Heart right ventricle (tissue), 16 donors: ENCODE results near the gene ACOXL. TPM values are rescaled to one million over a fixed set of nuclear protein-coding genes. Genes with fewer than 3 reads are reported as not detected.

Source experiments
- ATAC-seq, 8 donors: fragments of 200-7000 bp; cut with Tn5 transposase; one replicate each; pipeline ENCODE4 v1.9.1; 2020; ENCODE audit warnings: mild to moderate bottlenecking in 8 of 8, moderate library complexity in 8 of 8, moderate number of reproducible peaks in 1 of 8
- DNase-seq, 2 donors: peaks; one replicate each; pipeline ENCODE4 v3.0.0-alpha.2; 2020
- H3K27ac ChIP-seq, 10 donors: fragments of 200-600 bp; sonication (generic) in 2 of 10; one replicate each; pipeline versions ENCODE4 v1.5.0 to v1.8.0; 2020 to 2022; ENCODE audit warnings: mild to moderate bottlenecking in 3 of 10
- H3K27me3 ChIP-seq, 7 donors: fragments of 200-600 bp; one replicate each; pipeline ENCODE4 v1.8.0; 2021 to 2022; ENCODE audit warnings: mild to moderate bottlenecking in 2 of 7
- H3K36me3 ChIP-seq, 9 donors: fragments of 200-600 bp; sonication (generic) in 1 of 9; one replicate each; pipeline versions ENCODE4 v1.5.0 to v1.8.0; 2020 to 2022; ENCODE audit warnings: mild to moderate bottlenecking in 2 of 9
- H3K4me1 ChIP-seq, 9 donors: fragments of 200-600 bp; sonication (generic) in 1 of 9; one replicate each; pipeline versions ENCODE4 v1.5.0 to v1.8.0; 2020 to 2022; ENCODE audit warnings: mild to moderate bottlenecking in 4 of 9
- H3K4me3 ChIP-seq, 10 donors: fragments of 200-600 bp; sonication (generic) in 2 of 10; one replicate each; pipeline versions ENCODE4 v1.5.0 to v1.8.0; 2020 to 2022; ENCODE audit warnings: mild to moderate bottlenecking in 7 of 10, moderate library complexity in 2 of 10
- H3K9me3 ChIP-seq, 11 donors: fragments of 200-600 bp in 10 of 11; sonication (generic) in 2 of 11; one replicate each; pipeline versions ENCODE4 v1.5.0 to v1.8.0; 2013 to 2022; ENCODE audit warnings: mild to moderate bottlenecking in 2 of 11, control low read depth in 1 of 11, moderate library complexity in 1 of 11
- CTCF ChIP-seq, 9 donors: fragments of 200-600 bp; sonication (generic) in 2 of 9; IDR thresholded peaks; one replicate each; pipeline versions ENCODE4 v1.5.0 to v1.8.0; 2021 to 2022; ENCODE audit warnings: antibody characterized with exemption in 9 of 9, mild to moderate bottlenecking in 5 of 9, moderate library complexity in 1 of 9
- WGBS, 2 donors: extraction: QIAGEN DNeasy Blood & Tissue Kit; methylation state at CpG; one replicate each; pipeline ENCODE4 v1.1.7; 2013; ENCODE audit warnings: inconsistent platforms in 1 of 2; 5-methylcytosine and 5-hydroxymethylcytosine counted together
- intact Hi-C, 10 donors: fragments of 100-400 bp; cut with DNase I; formaldehyde crosslinking; loops; one replicate each; pipeline versions ENCODE4 v1.11.1 to v1.14.2; 2022
- polyA plus RNA-seq, 2 donors: library from polyadenylated mRNA; stranded (reverse); fragments of 200-250 nt; gene quantifications; one replicate each; pipeline ENCODE4 v1.2.3, GENCODE V29; 2013
- total RNA-seq, 10 donors: library from RNA; stranded (reverse); fragmentation: NEBNext Ultra II Directional in 3 of 10; extraction: Animal tissue kit (Norgen Biotek cat#: 25700) in 3 of 10; gene quantifications; one replicate each; pipeline versions ENCODE4 v1.2.1 to v1.2.4, GENCODE V29; 2021 to 2023
- donor health status: Arrhythmogenic right ventricular cardiomyopathy.
- donor health status: ischemic (EF 13 %, LVEDD 7.1; RV severe dilation, severe dysfunction).
- donor health status: healthy with polysubstance abuse.
- donor health status: DM: no; HTN: yes; CAD: no.
- donor health status: DM: no; HTN: no; CAD: no.
- donor health status: ischemic (EF 25% LVEDD 6.9; RV normal size, moderate dysfunction).
- donor health status: ischemic (EF 25% LVEDD 5.7; RV mildly dilated, moderate dysfunction).
- donor health status: healthy.
- donor health status: DM: yes; HTN: yes; CAD: no.
- donor health status: Ischemic cardiomyopathy.
- donor health status: ischemic (EF 35%, LVEDD 5.7; RV mildly dilated, moderate dysfunction).
- donor health status: nonischemic (EF 11% LVEDD 7.7; RV severe dilation, severe dysfunction).
- donor health status: DM: yes; HTN: yes; CAD: no.
- donor health status: PGD.
- donor health status: ischemic (EF 29% LVEDD 5.4; RV normal size, mild dysfunction).
- donor health status: nonischemic (EF 23%, LVEDD 6.1; RV moderate dilation, normal function).

ACOXL gene
- total and polyA plus RNA-seq, 12 donors, result not detected

DNA sequence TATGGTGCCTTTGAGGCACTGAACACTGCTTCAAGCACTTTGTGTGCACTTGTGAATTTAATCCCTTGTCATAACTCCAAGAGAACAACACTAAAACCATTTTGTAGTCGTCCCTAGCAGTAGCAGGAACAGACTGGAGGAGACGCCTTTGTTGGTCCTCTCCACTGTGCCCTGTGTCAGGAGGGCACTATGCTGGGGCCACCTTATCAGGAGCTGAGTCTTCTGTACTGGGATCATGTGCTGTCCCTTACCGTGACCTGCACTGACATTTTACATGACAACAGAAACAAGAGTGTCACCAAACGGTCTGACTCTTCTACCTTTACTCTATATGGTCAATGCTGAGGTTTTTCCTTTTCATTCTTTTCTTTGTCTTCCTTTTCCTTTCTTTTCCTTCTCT, 62.0 kb downstream of the ACOXL start:
- Histone ChIP-seq H3K27me3 (peaks cover 0 to 17% (median 4%) of the 10 kb centered on the region in 7 donors), H3K4me3 (no peak overlapping the region), H3K36me3 (no peaks in the 10 kb centered on the region), H3K4me1 (peaks cover 0 to 7% (median 0%) of the 10 kb centered on the region in 9 donors), H3K9me3 (no peaks in the 10 kb centered on the region), H3K27ac (no peak overlapping the region)
- intact Hi-C loops, result no loop called here
- 48 to 59% methylated on average over 4 of the region's 4 CpGs for WGBS, 2 donors
- TF ChIP-seq CTCF (IDR thresholded peaks at IDR 0.05), result no peak
- ATAC-seq (peak in 2 of 8 donors; percentile 21 to 33), DNase-seq (no peak)

- intact Hi-C loops, result no loop called here
- peaks cover 0 to 14% (median 4%) of the 10 kb centered on the region in 7 donors for H3K27me3 ChIP-seq
- peaks cover 0 to 7% (median 0%) of the 10 kb centered on the region in 9 donors for H3K4me1 ChIP-seq
- 92 to 94% methylated on average over 8 of the region's 8 CpGs for WGBS, 2 donors
- peaks cover 0 to 3% (median 0%) of the 10 kb centered on the region in 11 donors for H3K9me3 ChIP-seq
- no peaks in the 10 kb centered on the region for H3K36me3 ChIP-seq
- DNase-seq (no peak), ATAC-seq (no peak)
- no peak overlapping the region for H3K4me3 ChIP-seq
- no peak overlapping the region for H3K27ac ChIP-seq
- TF ChIP-seq CTCF (IDR thresholded peaks at IDR 0.05), result no peak
These were observed 62.6 kb downstream of the ACOXL start for GRCh38 chr2:110794951-110795350.

DNA sequence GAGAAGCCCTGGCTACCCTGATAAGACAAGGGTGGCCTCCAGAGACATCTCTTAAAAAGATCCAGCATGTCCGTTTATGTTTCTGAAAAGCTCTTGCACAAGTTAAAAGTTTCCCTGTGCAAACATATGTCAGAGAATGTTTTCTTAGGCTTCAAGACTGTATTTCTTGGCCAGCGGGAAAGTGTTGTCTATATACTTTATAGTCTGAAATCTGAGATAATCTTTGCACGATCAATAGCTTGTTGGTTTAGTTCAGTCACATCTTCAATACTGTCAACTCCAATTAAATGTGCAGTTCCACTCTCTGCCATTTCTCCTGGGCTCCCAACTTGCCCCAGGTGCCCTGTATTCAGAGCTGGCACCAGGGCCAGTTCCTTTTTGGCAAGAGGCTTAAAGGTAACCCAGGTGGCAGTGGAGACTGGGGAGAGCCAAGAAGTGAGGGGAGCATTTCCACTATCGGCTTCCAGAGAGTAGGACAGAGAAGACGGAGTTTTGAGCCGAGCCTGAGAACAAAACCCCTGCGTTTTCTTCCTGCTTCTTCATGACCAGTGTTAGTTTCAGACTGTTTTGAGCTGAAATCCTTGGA, 64.4 kb downstream of the ACOXL start:
- Histone ChIP-seq H3K4me3 (no peak overlapping the region), H3K9me3 (peaks cover 0 to 3% (median 0%) of the 10 kb centered on the region in 11 donors), H3K4me1 (peaks cover 0 to 23% (median 6%) of the 10 kb centered on the region in 9 donors), H3K36me3 (no peaks in the 10 kb centered on the region), H3K27ac (no peak overlapping the region), H3K27me3 (peaks cover 0 to 17% (median 4%) of the 10 kb centered on the region in 7 donors)
- intact Hi-C loops, result no loop called here
- 55 to 71% methylated on average over 7 of the region's 7 CpGs for WGBS, 2 donors
- no peak for TF ChIP-seq CTCF (IDR thresholded peaks at IDR 0.05)
- DNase-seq (no peak), ATAC-seq (no peak)

- WGBS, 2 donors, result 90 to 95% methylated on average over 3 of the region's 3 CpGs
- Histone ChIP-seq H3K4me3 (no peak overlapping the region), H3K36me3 (no peaks in the 10 kb centered on the region), H3K4me1 (peaks cover 0 to 19% (median 5%) of the 10 kb centered on the region in 9 donors), H3K27ac (no peak overlapping the region), H3K9me3 (peaks cover 0 to 8% (median 0%) of the 10 kb centered on the region in 11 donors), H3K27me3 (peaks cover 0 to 24% (median 5%) of the 10 kb centered on the region in 7 donors)
- ATAC-seq, result no peak
- intact Hi-C loops, result no loop called here
- no peak for DNase-seq
- TF ChIP-seq CTCF (IDR thresholded peaks at IDR 0.05), result no peak
These were observed 67.0 kb downstream of the ACOXL start for GRCh38 chr2:110799376-110799775.
